HG03558 (cell line): ENCODE results near the gene LMTK2.
A peak's percentile ranks its signal among the peaks of the same experiment; 100 is the strongest.
"Not testable (repeated sequence)": the region's sequence is repeated elsewhere in the genome, so short reads cannot be mapped to it uniquely, and the experiment has no call there.

Source experiments
- ATAC-seq: cut with Tn5 transposase; IDR thresholded peaks from one replicate; pipeline ENCODE4 v1.9.1; 2021; ENCODE audit warnings: moderate number of reproducible peaks; ENCODE audit not compliant: unreplicated experiment; ENCODE audit errors: extremely low read depth

LMTK2 gene

GRCh38 chr7:98102170-98102569 lies 4.5 kb upstream of the LMTK2 start:
- no peak for ATAC-seq

GRCh38 chr7:98105942-98106544 lies 619 bp upstream of the LMTK2 start:
- no peak for ATAC-seq

DNA sequence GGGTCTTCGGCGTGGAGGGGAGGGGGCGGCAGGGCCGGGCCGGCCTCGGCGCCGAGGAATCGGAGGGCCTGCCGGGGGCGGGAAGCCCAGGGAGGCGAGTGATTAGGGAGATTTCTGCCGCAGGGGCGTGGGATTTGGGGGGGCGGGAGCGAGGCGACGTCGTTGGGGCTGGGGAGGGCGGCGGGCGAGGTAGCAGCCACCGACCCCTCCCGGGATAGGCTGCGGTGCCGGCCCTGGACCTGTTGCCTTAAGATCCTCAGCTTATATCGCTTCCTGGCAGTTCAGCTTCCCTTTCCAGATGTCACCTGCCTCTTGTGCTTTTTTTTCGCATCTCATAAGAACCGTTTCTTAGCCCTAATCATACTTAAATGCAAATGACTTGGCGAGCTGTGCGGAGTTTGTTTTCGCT lies 655 bp downstream of the LMTK2 start:
- no peak for ATAC-seq

DNA sequence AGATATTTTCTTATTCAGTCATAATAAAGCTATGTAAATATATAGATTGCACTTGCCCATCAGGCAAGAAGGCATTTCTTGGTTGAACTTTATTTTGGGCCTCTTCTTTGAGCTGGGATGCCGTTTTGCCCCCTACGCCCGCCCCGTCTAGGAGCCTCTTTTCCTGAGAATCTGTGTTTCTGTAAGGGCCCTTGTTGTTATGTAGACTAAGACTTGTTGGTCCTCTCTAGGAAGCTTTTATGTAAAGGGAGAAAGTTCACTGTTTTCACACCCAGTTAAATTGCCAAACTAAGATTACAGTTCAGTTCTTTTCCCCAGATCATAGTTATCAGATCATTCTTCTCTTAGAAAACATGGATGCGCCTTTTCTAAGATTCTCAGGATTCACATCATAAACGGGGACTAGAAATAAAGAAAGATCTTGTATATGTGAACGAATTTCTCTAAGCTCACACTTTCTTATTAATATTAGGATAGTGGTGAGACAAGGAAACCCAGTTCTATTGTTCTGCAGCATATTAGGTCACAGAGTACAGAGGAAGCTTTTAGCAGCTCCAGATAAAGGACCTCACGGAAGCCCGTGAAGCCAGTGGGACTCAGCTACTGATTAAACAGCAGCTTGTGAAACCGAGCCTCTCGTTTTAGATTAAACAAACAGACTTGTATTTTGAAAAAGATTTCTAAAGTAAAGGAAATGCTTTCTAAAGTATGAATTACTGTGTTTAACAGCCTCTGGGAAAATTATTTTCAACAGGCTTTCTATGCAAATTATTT lies 3.8 kb downstream of the LMTK2 start:
- no peak for ATAC-seq

- ATAC-seq, result no peak
Observed at GRCh38 chr7:98112077-98112476, 5.4 kb downstream of the LMTK2 start.

DNA sequence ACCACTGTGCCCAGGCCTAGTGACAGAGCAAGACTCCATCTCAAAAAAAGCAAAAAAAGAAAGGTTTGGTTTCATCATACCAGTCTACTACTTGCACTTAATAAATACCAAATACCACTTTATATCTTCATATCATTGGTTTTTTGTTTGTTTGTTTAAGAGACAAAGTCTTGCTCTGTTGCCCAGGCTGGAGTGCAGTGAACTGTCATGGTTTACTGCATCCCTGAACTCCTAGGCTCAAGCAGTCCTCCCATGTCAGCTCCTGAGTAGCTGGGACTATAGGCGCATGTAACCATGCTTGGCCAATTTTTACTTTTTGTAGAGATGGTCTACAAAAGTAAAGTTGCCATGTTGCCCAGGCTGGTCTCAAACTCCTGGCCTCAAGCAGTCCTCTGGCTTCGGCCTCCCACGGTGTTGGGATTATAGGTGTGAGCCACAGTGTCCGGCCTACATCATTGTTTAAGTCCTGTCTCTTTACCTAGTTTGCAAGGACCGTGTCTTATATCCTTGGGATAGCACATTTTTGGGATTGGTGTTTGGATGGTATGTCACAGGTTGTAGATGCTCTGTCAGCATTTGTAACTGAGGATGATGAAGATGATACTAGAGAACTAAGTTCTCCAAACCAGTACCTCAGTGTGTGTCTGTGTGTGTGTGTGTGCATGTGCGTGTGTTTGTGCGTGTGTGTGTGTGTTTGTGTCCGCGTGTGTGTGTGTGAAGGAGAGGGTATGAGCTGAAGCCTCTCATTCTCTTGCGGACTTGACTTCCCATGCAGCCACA lies 9.3 kb downstream of the LMTK2 start:
- no peak for ATAC-seq

GRCh38 chr7:98116656-98117461 lies 10.2 kb downstream of the LMTK2 start:
- no peak for ATAC-seq

GRCh38 chr7:98119256-98119918 lies 12.7 kb downstream of the LMTK2 start:
- no peak for ATAC-seq

GRCh38 chr7:98120559-98120958 lies 13.9 kb downstream of the LMTK2 start:
- ATAC-seq, result no peak

DNA sequence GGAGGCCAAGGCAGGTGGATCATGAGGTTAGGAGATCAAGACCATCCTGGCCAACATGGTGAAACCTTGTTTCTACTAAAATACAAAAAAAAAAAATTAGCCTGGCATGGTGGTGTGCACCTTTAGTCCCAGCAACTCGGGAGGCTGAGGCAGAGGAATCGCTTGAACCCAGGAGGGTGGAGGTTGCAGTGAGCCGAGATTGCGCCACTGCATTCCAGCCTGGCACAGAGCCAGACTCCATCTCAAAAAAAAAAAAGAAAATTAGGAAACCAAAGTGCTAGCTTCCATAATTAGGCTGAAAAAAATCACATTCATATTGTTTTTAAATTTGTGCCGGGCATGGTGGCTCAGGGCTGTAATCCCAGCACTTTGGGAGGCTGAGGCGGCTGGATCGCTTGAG lies 14.7 kb downstream of the LMTK2 start:
- ATAC-seq, result not testable (repeated sequence)

DNA sequence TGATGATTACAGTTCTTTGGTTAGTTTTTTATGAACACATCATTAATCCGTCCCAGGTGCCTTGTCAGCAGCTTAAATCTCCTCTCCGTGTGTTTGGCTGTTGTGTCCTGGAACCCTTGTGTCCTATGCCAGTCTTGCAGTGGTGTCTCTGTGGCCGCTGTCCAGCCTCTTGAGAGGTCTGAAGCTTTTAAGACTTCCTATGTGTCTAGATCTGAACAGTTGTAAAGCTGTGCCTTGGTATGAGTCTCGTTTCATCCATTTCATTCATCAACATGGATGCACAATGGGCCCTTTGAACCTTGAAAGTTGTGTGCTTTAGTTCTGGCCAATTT lies 16.7 kb downstream of the LMTK2 start:
- no peak for ATAC-seq

DNA sequence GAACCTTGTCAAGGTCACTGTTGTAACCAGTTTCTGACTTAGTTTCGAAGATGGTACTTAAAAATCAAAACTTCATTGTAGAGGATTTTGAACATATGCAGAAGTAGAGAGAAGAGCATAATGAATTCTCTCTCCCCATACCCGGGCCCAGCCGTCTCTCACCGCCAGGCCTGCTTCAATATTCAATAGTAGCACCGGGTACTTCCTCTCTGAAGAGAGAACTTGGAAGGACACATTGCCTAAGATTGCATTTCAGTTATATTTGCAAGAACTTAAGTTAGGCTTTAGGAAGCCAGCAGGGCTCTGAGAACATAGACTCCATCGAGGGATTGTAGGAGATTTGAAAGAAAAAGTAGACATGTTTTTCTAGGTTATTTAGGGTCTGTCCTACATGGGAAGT lies 19.1 kb downstream of the LMTK2 start:
- no peak for ATAC-seq

DNA sequence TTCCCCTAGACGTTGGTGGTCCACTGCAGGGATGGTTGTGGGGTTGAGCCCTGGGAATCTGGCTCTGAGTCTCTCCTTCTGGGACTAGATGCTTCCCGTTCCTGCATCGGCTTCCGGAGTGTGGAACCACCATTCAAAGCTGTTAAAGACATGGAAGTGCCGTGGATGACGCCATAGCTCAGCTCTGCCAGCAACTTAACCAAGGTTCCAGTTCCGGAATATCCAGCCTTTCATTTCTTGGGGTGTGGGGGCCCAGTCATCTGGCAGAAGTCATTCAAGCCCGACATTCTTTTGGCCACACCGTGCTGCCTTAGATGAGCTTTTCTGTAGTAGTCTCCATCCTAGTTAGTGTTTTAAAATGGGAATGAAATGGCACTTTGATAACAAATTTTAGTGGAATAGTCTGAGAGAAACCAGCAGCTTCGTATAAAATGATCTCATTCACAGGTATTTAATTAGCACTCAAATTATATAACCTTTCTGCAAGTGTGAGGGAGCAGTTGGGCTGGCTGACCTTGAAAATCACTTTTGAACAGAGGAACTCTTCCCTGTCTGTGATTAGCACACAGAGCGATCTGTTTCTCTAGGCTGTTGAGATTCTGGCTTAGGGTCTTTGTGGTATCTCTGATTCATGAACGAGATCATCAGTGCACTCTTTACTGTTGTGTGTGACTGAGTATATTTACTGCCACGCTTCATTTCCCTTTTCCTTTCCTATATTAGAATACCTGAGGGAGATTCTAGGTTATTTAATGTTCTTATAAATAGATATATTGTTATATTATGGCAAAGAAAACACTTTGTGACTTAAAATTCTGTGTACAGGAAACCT lies 19.9 kb downstream of the LMTK2 start:
- no peak for ATAC-seq

GRCh38 chr7:98128346-98128745 lies 21.7 kb downstream of the LMTK2 start:
- no peak for ATAC-seq

- ATAC-seq, result no peak
Observed at GRCh38 chr7:98130959-98131358, 24.3 kb downstream of the LMTK2 start.

GRCh38 chr7:98133181-98133580 lies 26.5 kb downstream of the LMTK2 start:
- peak; percentile 64 for ATAC-seq

DNA sequence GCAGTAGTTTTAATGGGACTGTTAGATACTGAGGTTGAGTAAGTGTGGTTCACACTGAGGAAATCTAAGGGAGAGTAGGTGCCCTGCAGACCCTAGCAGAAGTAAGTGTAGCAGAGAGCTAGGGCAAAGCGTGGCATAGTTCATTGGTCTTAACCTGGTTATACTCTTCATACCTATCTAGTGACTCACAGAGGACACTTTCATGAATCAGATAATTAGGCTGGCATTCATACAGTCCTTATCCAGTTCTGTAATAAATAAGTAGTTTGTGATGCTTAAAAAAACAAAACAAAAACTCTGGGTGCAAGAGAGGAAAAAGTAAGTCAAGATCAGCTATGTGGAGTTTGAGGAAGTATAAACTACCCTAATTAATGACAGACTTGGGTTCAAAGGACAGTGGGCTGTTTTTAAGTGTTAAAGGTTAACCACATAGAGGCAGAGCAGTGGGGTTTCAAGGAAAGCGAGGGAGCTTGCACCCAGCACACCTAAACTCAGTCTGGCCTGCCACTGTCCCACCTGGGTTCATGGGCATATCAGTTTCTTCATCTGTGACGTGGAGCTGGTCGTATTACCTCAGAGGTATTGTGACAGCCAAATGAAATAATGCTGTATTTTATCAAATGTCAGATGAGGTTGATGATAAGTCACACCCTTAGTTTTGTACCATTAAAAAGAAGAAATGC lies 27.1 kb downstream of the LMTK2 start:
- peak; percentile 6 for ATAC-seq

GRCh38 chr7:98134420-98135228 lies 28.0 kb downstream of the LMTK2 start:
- ATAC-seq, result no peak
